GM12892 (cell line): ENCODE results near the gene CLCN4.

Source experiments
- POLR2A ChIP-seq: IDR thresholded peaks from 2 replicates; pipeline ENCODE4 v1.6.1; 2011; ENCODE audit warnings: low read depth, low read length, control low read depth
- POLR2AphosphoS5 ChIP-seq: IDR thresholded peaks from 2 replicates; pipeline ENCODE4 v1.6.1; 2011; ENCODE audit warnings: low read depth, low read length, control low read depth
- TAF1 ChIP-seq: IDR thresholded peaks from 2 replicates; pipeline ENCODE4 v1.6.1; 2011; ENCODE audit warnings: low read depth, mild to moderate bottlenecking, control low read depth, low read length, borderline replicate concordance

DNA sequence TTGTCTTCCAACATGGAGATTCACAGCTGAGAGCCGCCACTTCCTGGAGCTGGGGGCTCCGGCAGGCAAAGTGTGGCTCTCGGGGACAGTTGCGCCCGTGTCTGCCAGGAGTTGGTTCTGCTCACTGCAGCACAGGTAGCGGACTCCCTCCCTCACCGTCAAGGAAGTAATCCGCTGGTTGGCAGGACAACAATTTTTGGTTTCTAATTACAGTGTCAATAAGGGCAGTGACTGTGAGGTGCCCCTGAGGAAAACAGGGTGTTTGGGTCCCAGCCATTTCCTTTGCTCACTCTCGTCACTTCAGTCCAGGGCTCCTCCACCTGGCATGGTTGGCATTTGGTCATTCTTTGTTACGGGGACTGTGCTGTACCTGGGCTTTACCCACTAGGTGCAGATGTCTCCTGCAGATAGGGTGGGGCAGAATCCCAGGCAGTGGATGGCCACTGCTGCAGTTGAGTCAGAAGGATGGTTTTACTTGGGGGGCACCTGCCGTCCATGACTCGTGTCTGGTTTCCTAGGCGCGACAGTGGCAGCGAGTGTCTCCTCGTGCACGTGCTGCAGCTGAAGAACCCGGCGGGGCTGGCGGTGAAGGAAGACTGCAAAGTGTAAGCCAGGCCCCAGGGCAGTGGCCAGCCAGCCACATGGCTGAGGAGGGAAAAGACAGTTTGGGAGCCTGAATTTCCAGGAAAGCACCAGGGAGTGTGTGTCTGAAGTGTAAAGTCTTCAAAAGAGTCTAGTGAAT is 32.1 kb upstream of the CLCN4 start:
- TF ChIP-seq POLR2AphosphoS5: no peak
- no peak for TF ChIP-seq POLR2A
- TF ChIP-seq TAF1: no peak
